ENCODE data around the gene MIEF1.

Gene MIEF1

GRCh38 chr22:39471381-39472141 is 30.5 kb upstream of the MIEF1 start:
- no peak for DNase-seq

- DNase-seq, result no peak
Measured at GRCh38 chr22:39472570-39473556, 29.2 kb upstream of the MIEF1 start.

- DNase-seq, result no peak
Measured at GRCh38 chr22:39473851-39474250, 28.2 kb upstream of the MIEF1 start.

- no peak for DNase-seq
Measured at GRCh38 chr22:39474351-39475111, 27.6 kb upstream of the MIEF1 start.

- no peak for DNase-seq
Measured at GRCh38 chr22:39475337-39475736, 26.8 kb upstream of the MIEF1 start.

GRCh38 chr22:39475902-39476301 is 26.2 kb upstream of the MIEF1 start:
- no peak for DNase-seq

- no peak for DNase-seq
Measured at GRCh38 chr22:39476664-39477063, 25.4 kb upstream of the MIEF1 start.

GRCh38 chr22:39477542-39477941 is 24.5 kb upstream of the MIEF1 start:
- no peak for DNase-seq

GRCh38 chr22:39478441-39478850 is 23.6 kb upstream of the MIEF1 start:
- DNase-seq, result no peak

- no peak for DNase-seq
Measured at GRCh38 chr22:39479254-39479653, 22.8 kb upstream of the MIEF1 start.

- DNase-seq, result no peak
Measured at GRCh38 chr22:39480557-39480956, 21.5 kb upstream of the MIEF1 start.

GRCh38 chr22:39481054-39481453 is 21.0 kb upstream of the MIEF1 start:
- DNase-seq, result no peak

- DNase-seq, result no peak
Measured at GRCh38 chr22:39481595-39481994, 20.5 kb upstream of the MIEF1 start.

GRCh38 chr22:39482768-39483167 is 19.3 kb upstream of the MIEF1 start:
- no peak for DNase-seq

GRCh38 chr22:39486951-39487825 is 14.9 kb upstream of the MIEF1 start:
- no peak for DNase-seq

- DNase-seq, result no peak
Measured at GRCh38 chr22:39487826-39488520, 14.1 kb upstream of the MIEF1 start.

GRCh38 chr22:39488563-39489083 is 13.5 kb upstream of the MIEF1 start:
- no peak for DNase-seq

- DNase-seq, result no peak
Measured at GRCh38 chr22:39489094-39490068, 12.7 kb upstream of the MIEF1 start.

- DNase-seq, result peak; percentile 79
Measured at GRCh38 chr22:39490135-39490798, 11.8 kb upstream of the MIEF1 start.

Data from NCI-H1436 (cell line).